ENCODE data around the gene CHST8.

- TF ChIP-seq CTCF (IDR thresholded peaks at IDR 0.05) (no peak), EP300 (IDR thresholded peaks at IDR 0.05) (no peak), POLR2A (IDR thresholded peaks at IDR 0.05) (no peak)
Observed at GRCh38 chr19:33676999-33677665, 55.4 kb downstream of the CHST8 start.
